MM.1S (cell line): ENCODE measurements around the gene SORL1.

Source experiments
- EZH2phosphoT487 ChIP-seq: fragments of 300-600 bp; sonication (generic); IDR thresholded peaks from 2 replicates; pipeline ENCODE4 v1.6.1; 2018; ENCODE audit warnings: antibody characterized with exemption, low read length
- TF ChIP-seq, protein P1 (sequence below): fragments of 300-600 bp; sonication (generic); IDR thresholded peaks from 2 replicates; pipeline ENCODE4 v1.5.1; 2016; ENCODE audit warnings: antibody characterized with exemption, low read length, mixed read lengths

DNA sequence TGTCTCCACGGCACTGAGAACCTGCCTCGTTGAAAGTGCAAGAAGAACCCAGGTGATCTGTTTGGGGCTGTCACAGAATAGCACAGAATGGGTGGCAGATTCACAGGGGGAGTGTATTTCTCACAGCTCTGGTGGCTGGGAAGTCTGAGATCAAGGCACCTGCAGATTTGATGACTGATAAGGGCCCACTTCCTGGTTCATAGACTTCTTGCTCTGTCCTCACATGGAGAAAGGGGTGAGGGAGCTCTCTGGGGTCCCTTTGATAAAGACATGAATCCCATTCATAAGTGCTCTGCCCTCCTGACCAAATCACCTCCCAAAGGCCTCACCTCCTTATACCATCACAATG lies 199.1 kb downstream of the SORL1 start:
- TF ChIP-seq, protein P1, sequence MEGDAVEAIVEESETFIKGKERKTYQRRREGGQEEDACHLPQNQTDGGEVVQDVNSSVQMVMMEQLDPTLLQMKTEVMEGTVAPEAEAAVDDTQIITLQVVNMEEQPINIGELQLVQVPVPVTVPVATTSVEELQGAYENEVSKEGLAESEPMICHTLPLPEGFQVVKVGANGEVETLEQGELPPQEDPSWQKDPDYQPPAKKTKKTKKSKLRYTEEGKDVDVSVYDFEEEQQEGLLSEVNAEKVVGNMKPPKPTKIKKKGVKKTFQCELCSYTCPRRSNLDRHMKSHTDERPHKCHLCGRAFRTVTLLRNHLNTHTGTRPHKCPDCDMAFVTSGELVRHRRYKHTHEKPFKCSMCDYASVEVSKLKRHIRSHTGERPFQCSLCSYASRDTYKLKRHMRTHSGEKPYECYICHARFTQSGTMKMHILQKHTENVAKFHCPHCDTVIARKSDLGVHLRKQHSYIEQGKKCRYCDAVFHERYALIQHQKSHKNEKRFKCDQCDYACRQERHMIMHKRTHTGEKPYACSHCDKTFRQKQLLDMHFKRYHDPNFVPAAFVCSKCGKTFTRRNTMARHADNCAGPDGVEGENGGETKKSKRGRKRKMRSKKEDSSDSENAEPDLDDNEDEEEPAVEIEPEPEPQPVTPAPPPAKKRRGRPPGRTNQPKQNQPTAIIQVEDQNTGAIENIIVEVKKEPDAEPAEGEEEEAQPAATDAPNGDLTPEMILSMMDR, result no peak
- no peak for TF ChIP-seq EZH2phosphoT487
